HepG2 (cell line): ENCODE results near the gene LAMC3. TPM values are rescaled to one million over a fixed set of nuclear protein-coding genes. Genes with fewer than 3 reads are reported as not detected.
A peak's percentile ranks its signal among the peaks of the same experiment; 100 is the strongest.

Experiments
- ATM ChIP-seq: fragments of 450-650 bp; IDR thresholded peaks from 2 replicates; pipeline ENCODE4 v1.7.1; 2017; ENCODE audit warnings: mild to moderate bottlenecking, borderline replicate concordance
- FOXA3 ChIP-seq: IDR thresholded peaks from 2 replicates; pipeline ENCODE4 v1.6.1; 2016; ENCODE audit warnings: missing genetic modification reagents, missing compliant biosample characterization
- HDAC2 ChIP-seq: sonication (generic); formaldehyde crosslinking; IDR thresholded peaks from 2 replicates; pipeline ENCODE4 v1.4.0; 2020; ENCODE audit warnings: missing genetic modification reagents
- MTF2 ChIP-seq: sonication (generic); formaldehyde crosslinking; IDR thresholded peaks from 2 replicates; pipeline ENCODE4 v1.5.0; 2020; ENCODE audit warnings: missing genetic modification reagents, borderline replicate concordance
- POLR2A ChIP-seq, 2 experiments: IDR thresholded peaks; 2 replicates each; pipeline ENCODE4 v1.6.1; 2011; ENCODE audit warnings: low read depth in 2 of 2, low read length in 2 of 2, mild to moderate bottlenecking in 1 of 2, moderate library complexity in 1 of 2; ENCODE audit not compliant: insufficient read depth in 1 of 2
- RFXANK ChIP-seq: IDR thresholded peaks from 2 replicates; pipeline ENCODE4 v1.6.1; 2016
- RXRA ChIP-seq: sonication (generic); formaldehyde crosslinking; IDR thresholded peaks from 2 replicates; pipeline ENCODE4 v1.5.1; 2020; ENCODE audit warnings: missing genetic modification reagents
- SAP130 ChIP-seq: IDR thresholded peaks from 2 replicates; pipeline ENCODE4 v1.6.1; 2016; ENCODE audit warnings: low read depth
- SOX13 ChIP-seq, 3 experiments: fragments of 450-650 bp in 1 of 3; sonication (generic) in 1 of 3; formaldehyde crosslinking in 1 of 3; IDR thresholded peaks in 2 of 3; conservative IDR thresholded peaks in 1 of 3; 2 replicates each; pipeline versions ENCODE4 v1.5.0 to v1.6.1; 2016 to 2020; ENCODE audit warnings: antibody characterized with exemption in 1 of 3, mild to moderate bottlenecking in 1 of 3, missing compliant biosample characterization in 1 of 3, missing genetic modification reagents in 1 of 3, moderate library complexity in 1 of 3
- SOX5 ChIP-seq: IDR thresholded peaks from 2 replicates; pipeline ENCODE4 v1.6.1; 2016; ENCODE audit warnings: borderline replicate concordance
- ZBTB1 ChIP-seq: sonication (generic); formaldehyde crosslinking; IDR thresholded peaks from 2 replicates; pipeline ENCODE4 v1.4.0; 2020; ENCODE audit warnings: missing genetic modification reagents, borderline replicate concordance
- ZBTB8A ChIP-seq: sonication (generic); formaldehyde crosslinking; IDR thresholded peaks from 2 replicates; pipeline ENCODE4 v1.4.0; 2020; ENCODE audit warnings: mild to moderate bottlenecking, low read depth, missing genetic modification reagents, borderline replicate concordance
- ZFP1 ChIP-seq: IDR thresholded peaks from 2 replicates; pipeline ENCODE4 v1.6.1; 2016
- ZNF160 ChIP-seq: sonication (generic); formaldehyde crosslinking; IDR thresholded peaks from 2 replicates; pipeline ENCODE4 v1.8.0; 2022; ENCODE audit warnings: mild to moderate bottlenecking, inconsistent platforms, missing genetic modification reagents
- ZNF251 ChIP-seq: sonication (generic); formaldehyde crosslinking; IDR thresholded peaks from 2 replicates; pipeline ENCODE4 v1.9.0; 2021; ENCODE audit warnings: mild to moderate bottlenecking, missing genetic modification reagents
- ZNF263 ChIP-seq: sonication (generic); formaldehyde crosslinking; IDR thresholded peaks from 2 replicates; pipeline ENCODE4 v1.4.0; 2020; ENCODE audit warnings: missing genetic modification reagents
- ZNF430 ChIP-seq: sonication (generic); formaldehyde crosslinking; IDR thresholded peaks from 2 replicates; pipeline ENCODE4 v1.9.0; 2021; ENCODE audit warnings: mild to moderate bottlenecking, missing genetic modification reagents
- ZNF616 ChIP-seq: sonication (generic); formaldehyde crosslinking; IDR thresholded peaks from 2 replicates; pipeline ENCODE4 v1.5.0; 2020; ENCODE audit warnings: low read depth, mild to moderate bottlenecking, missing genetic modification reagents
- ZNF816 ChIP-seq: sonication (generic); formaldehyde crosslinking; IDR thresholded peaks from 2 replicates; pipeline ENCODE4 v1.8.0; 2022; ENCODE audit warnings: missing genetic modification reagents, mild to moderate bottlenecking, borderline replicate concordance
- polyA plus RNA-seq, 8 experiments: library from polyadenylated mRNA; depleted of rRNA in 3 of 8; stranded (reverse) in 7 of 8; unstranded in 1 of 8; fragments of >200 nt; fragmentation: Illumina TruSeq in 4 of 8; extraction: Trizol in 4 of 8; gene quantifications; 2 replicates each; pipeline versions ENCODE4 v1.2.1 to v1.2.3, GENCODE V29; 2011 to 2016; ENCODE audit warnings: low read depth in 4 of 8, missing spikeins in 1 of 8, mixed read lengths in 1 of 8; ENCODE audit not compliant: insufficient read depth in 1 of 8
- total RNA-seq, 5 experiments: library from RNA; depleted of rRNA; stranded (reverse); fragments of >200 nt; fragmentation: Illumina TruSeq; extraction: Trizol; gene quantifications; 2 replicates each; pipeline ENCODE4 v1.2.3, GENCODE V29; 2016; ENCODE audit warnings: low read depth in 1 of 5
- TF ChIP-seq, protein P1 (sequence below), 2 experiments: sonication (generic) in 1 of 2; formaldehyde crosslinking in 1 of 2; IDR thresholded peaks; 2 replicates each; pipeline versions ENCODE4 v1.5.1 to v1.6.1; 2011 to 2020; ENCODE audit warnings: borderline replicate concordance in 1 of 2, low read depth in 1 of 2, low read length in 1 of 2, mild to moderate bottlenecking in 1 of 2, missing genetic modification reagents in 1 of 2, moderate library complexity in 1 of 2
- TF ChIP-seq, protein P2 (sequence below): IDR thresholded peaks from 2 replicates; pipeline ENCODE4 v1.6.1; 2016
- TF ChIP-seq, protein P3 (sequence below): IDR thresholded peaks from 2 replicates; pipeline ENCODE4 v1.6.1; 2016; ENCODE audit warnings: missing genetic modification reagents, missing compliant biosample characterization
- TF ChIP-seq, protein P4 (sequence below): sonication (generic); formaldehyde crosslinking; IDR thresholded peaks from 2 replicates; pipeline ENCODE4 v1.8.1; 2023; ENCODE audit warnings: missing genetic modification reagents, inconsistent platforms, borderline replicate concordance

The LAMC3 gene
- total and polyA plus RNA-seq, 2 of the 13 experiments (the other 11 are each of a cell fraction or from before 2014, with no cell fraction given) = 0.07 to 0.57 TPM

DNA sequence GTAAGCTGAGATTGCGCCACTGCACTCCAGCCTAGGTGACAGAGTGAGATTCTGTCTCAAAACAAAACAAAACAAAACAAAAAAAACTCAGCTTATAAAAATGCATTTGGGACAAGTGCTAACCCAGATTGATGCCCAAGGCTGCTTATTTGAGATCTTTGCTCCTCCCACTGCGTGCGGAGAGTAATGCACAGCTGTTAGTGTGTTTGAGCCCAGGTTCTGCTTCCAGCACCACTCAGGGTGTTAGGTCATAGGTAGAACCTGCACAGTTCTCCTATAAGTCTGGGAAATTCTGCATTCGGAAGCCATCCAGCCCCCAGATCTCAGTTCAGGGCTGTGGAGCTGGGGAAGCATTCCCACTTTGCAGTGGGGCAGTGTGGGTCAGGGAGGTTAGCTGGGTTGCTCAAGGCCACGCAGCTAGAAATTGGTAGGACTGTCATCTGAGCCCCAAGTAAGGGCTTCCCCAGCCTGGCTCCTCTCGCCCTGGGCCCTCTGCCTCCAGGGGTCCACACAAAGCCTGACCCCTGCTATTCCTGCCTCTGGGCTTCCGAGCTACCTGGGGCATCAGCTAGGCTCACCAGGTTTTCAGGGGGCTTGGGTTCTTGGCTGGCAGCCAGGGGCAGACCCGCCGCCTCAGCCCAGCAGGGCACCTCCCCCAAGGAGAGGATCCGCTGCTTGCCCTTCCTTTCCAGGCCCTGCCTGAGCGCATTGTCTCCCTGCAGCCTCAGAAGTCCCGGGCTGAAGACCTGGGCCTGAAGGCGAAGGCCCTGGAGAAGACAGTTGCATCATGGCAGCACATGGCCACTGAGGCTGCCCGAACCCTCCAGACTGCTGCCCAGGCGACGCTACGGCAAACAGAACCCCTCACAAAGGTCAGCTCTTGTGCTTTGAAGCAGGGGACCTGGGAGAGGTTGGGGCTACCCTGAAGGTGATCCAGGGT is 69.7 kb downstream of the LAMC3 start (continued):
- TF ChIP-seq, protein P1, sequence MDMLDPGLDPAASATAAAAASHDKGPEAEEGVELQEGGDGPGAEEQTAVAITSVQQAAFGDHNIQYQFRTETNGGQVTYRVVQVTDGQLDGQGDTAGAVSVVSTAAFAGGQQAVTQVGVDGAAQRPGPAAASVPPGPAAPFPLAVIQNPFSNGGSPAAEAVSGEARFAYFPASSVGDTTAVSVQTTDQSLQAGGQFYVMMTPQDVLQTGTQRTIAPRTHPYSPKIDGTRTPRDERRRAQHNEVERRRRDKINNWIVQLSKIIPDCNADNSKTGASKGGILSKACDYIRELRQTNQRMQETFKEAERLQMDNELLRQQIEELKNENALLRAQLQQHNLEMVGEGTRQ (IDR thresholded peaks at IDR 0.05; ENCODE audit: low read depth, low read length) = no peak
- TF ChIP-seq, protein P1 (CRISPR knock-in tag; IDR thresholded peaks at IDR 0.05; ENCODE audit: borderline replicate concordance) = no peak; the same call in 1 of the 2 replicates
- TF ChIP-seq, protein P2, sequence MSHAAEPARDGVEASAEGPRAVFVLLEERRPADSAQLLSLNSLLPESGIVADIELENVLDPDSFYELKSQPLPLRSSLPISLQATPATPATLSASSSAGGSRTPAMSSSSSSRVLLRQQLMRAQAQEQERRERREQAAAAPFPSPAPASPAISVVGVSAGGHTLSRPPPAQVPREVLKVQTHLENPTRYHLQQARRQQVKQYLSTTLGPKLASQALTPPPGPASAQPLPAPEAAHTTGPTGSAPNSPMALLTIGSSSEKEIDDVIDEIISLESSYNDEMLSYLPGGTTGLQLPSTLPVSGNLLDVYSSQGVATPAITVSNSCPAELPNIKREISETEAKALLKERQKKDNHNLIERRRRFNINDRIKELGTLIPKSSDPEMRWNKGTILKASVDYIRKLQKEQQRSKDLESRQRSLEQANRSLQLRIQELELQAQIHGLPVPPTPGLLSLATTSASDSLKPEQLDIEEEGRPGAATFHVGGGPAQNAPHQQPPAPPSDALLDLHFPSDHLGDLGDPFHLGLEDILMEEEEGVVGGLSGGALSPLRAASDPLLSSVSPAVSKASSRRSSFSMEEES (CRISPR knock-in tag) = no peak
- TF ChIP-seq ZNF160 (CRISPR knock-in tag) (no peak), FOXA3 (CRISPR knock-in tag) (no peak), RXRA (CRISPR knock-in tag) (peak; percentile 60; the same call in 1 of the 2 replicates), ZNF616 (CRISPR knock-in tag) (no peak), ZBTB1 (CRISPR knock-in tag) (no peak), SAP130 (CRISPR knock-in tag) (no peak), SOX13 (IDR thresholded peaks at IDR 0.05) (no peak), SOX13 (CRISPR knock-in tag; conservative IDR thresholded peaks at IDR 0.05 in 1 of 2, IDR thresholded peaks at IDR 0.05 in 1 of 2) (no peak), ZNF816 (CRISPR knock-in tag) (no peak), ZBTB8A (CRISPR knock-in tag) (no peak), RFXANK (no peak), ZFP1 (no peak), POLR2A (IDR thresholded peaks at IDR 0.05; ENCODE audit: insufficient read depth in 1 of 2, low read depth in 2 of 2, low read length in 2 of 2) (no peak), MTF2 (CRISPR knock-in tag) (no peak), HDAC2 (no peak), ZNF263 (no peak), ZNF430 (CRISPR knock-in tag) (no peak), SOX5 (CRISPR knock-in tag) (no peak), ZNF251 (no peak), ATM (no peak)
- TF ChIP-seq, protein P3, sequence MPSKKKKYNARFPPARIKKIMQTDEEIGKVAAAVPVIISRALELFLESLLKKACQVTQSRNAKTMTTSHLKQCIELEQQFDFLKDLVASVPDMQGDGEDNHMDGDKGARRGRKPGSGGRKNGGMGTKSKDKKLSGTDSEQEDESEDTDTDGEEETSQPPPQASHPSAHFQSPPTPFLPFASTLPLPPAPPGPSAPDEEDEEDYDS (CRISPR knock-in tag) = no peak
- TF ChIP-seq, protein P4, sequence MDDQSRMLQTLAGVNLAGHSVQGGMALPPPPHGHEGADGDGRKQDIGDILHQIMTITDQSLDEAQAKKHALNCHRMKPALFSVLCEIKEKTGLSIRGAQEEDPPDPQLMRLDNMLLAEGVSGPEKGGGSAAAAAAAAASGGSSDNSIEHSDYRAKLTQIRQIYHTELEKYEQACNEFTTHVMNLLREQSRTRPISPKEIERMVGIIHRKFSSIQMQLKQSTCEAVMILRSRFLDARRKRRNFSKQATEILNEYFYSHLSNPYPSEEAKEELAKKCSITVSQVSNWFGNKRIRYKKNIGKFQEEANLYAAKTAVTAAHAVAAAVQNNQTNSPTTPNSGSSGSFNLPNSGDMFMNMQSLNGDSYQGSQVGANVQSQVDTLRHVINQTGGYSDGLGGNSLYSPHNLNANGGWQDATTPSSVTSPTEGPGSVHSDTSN (CRISPR knock-in tag) = no peak
